ENCODE data around the gene USP21. TPM values are rescaled to one million over a fixed set of nuclear protein-coding genes. Genes with fewer than 3 reads are reported as not detected.

The USP21 gene
- polyA plus RNA-seq, 3 donors: 13.2 to 26.7 (median 18.8) TPM

DNA sequence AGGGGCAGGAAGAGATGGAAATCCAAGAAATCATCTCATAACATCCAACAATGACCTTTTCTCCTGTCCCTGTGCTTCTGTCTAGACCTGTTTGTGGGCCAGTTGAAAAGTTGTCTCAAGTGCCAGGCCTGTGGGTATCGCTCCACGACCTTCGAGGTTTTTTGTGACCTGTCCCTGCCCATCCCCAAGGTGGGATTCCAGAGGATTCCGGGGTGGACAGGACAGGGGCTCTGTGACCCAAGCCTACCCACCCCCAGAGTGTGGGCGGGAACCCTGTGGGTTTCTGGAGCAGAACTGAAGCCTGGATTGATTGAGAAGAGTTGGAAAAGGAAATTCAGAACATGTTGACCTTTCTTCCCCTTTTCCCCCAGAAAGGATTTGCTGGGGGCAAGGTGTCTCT, 4.5 kb downstream of the USP21 start:
- no peak overlapping the region for H3K27ac ChIP-seq (ENCODE audit: low read depth, low read length)
- 83 to 93% (median 93%) methylated on average over 5 of the region's 5 CpGs for WGBS, 3 donors

DNA sequence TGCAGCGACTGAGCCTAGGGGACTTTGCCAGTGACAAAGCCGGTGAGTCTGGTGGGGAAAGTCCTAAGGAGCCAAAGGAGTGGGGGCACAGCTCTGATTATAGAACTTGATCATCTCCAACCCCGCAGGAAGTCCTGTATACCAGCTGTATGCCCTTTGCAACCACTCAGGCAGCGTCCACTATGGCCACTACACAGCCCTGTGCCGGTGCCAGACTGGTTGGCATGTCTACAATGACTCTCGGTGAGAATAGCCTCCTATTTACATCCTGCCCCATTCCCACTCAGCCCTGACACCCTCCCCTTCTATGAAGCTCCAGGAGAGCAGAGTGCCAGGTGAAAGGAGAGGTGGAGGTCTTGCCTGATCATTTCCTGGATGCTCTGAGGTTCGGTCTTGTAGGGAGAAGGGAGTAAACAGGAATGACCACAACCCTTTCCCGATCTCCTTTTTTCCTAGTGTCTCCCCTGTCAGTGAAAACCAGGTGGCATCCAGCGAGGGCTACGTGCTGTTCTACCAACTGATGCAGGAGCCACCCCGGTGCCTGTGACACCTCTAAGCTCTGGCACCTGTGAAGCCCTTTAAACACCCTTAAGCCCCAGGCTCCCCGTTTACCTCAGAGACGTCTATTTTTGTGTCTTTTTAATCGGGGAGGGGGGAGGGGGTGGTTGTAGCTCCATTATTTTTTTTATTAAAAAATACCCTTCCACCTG, 5.8 kb downstream of the USP21 start:
- 60 to 70% (median 65%) methylated on average over 14 of the region's 14 CpGs for WGBS, 3 donors
- H3K27ac ChIP-seq (ENCODE audit: low read depth, low read length): peak overlapping the region; percentile 31

- whole genome bisulfite sequencing, 3 donors: 0 to 1% (median 1%) methylated on average over 54 of the region's 54 CpGs
- H3K27ac ChIP-seq (ENCODE audit: low read depth, low read length): peak within 1 kb of the TSS; percentile 70
Measured at GRCh38 chr1:161165742-161166668, 6.7 kb downstream of the USP21 start, which contains the start of gene PPOX. Gene PPOX (plus strand): TSS chr1:161166426. CDS start chr1:161166848, 422 bp downstream.

DNA sequence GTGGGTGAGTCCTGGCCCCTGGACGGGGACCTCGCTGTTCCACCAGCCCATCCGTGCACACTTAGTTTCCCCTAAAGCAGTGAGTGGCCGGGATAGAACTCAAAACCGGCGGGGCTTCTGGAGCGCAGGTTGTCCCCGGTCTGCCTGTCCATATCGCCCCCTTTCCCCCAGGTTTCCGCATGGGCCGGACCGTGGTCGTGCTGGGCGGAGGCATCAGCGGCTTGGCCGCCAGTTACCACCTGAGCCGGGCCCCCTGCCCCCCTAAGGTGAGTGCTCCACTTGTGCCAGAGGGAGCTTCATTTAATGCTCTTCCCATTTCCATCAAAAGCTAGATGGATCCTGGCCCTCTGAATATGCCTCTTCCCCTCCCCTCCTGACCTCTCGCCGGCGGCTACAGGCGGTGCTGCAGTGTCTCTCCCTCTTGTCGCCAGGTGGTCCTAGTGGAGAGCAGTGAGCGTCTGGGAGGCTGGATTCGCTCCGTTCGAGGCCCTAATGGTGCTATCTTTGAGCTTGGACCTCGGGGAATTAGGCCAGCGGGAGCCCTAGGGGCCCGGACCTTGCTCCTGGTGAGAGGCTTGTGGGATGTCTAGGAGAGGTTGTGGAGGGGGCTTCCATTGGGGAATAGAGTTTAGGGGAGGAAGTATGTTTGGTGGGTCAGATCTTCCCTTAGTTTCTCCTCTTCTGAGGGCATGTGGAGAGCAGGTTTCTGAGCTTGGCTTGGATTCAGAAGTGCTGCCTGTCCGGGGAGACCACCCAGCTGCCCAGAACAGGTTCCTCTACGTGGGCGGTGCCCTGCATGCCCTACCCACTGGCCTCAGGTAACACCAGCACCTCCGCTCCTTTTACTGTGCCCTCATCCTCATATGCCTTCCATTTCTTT, 7.6 kb downstream of the USP21 start:
- WGBS, 3 donors: 6 to 10% (median 8%) methylated on average over 33 of the region's 33 CpGs
- no peak overlapping the region for H3K27ac ChIP-seq (ENCODE audit: low read depth, low read length)

GRCh38 chr1:161168906-161169305, 9.6 kb downstream of the USP21 start:
- H3K27ac ChIP-seq (ENCODE audit: low read depth, low read length): no peak overlapping the region
- WGBS, 3 donors: 93 to 97% (median 94%) methylated on average over 9 of the region's 9 CpGs

DNA sequence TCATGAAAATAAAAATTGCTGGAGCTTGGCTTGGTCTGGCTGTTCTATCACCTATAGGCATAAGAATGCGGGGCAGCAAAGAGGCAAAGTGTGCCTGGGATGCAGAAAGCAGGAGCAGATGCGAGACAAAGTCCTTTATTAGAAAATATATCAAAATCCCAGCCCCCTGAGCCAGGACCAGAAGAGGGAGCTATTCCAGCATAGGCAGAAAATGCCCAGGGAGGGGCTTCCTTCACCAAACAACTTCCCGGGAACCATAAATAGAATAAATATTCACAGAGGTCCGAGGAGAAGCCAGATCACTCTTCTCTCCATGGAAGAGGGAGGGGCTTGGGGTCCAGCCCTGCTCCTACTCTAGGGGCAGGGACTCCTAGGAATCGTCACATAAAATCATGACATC, 11.9 kb downstream of the USP21 start:
- no peak overlapping the region for H3K27ac ChIP-seq (ENCODE audit: low read depth, low read length)
- WGBS, 3 donors: 60 to 73% (median 64%) methylated on average over 5 of the region's 5 CpGs

DNA sequence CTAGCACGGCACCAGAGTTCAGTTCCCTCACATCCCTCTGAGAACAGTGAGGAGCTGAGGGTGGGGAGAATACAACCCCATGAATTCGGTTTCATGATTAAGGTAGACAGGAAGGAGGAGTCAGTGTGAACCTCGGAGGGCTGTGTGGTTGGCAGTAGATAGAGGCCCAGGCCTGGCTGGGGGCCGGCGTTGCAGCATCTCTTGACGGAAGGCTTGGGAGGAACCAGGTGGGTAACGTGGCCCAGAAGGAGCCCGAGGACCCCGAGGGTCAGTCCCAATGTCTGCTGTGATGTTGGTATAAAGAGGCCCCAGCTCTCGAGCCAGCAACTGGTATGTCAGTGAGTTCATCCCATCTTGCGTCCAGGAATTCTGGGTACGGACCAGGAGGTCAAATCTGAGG, 12.4 kb downstream of the USP21 start:
- no peak overlapping the region for H3K27ac ChIP-seq (ENCODE audit: low read depth, low read length)
- 82 to 83% (median 83%) methylated on average over 12 of the region's 12 CpGs for WGBS, 3 donors

DNA sequence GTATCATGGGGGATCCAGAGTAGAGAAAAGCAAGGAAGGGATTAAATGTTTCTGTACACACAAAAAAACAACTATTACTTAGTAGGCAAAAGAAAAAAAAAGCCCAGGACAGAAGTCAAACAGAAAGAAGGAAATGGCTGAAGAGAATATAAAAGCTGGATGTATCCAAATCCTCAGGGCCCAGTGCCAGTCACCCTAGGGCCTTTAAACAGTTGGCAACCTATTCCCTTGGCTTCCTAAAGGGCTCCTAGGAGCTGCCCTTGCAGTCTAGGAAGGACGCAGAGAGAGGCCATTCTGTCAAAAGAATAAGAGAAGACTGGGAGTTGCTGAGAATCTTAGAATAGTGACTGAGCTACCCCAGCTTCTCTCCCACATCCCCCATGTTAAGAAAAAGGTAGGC, 13.0 kb downstream of the USP21 start:
- no peak overlapping the region for H3K27ac ChIP-seq (ENCODE audit: low read depth, low read length)
- WGBS, 3 donors: 54 to 87% (median 82%) methylated on average over 1 of the region's 1 CpG

- WGBS, 3 donors: 21 to 51% (median 38%) methylated on average over 4 of the region's 4 CpGs
- no peak overlapping the region for H3K27ac ChIP-seq (ENCODE audit: low read depth, low read length)
Measured at GRCh38 chr1:161172776-161173376, 13.6 kb downstream of the USP21 start.

DNA sequence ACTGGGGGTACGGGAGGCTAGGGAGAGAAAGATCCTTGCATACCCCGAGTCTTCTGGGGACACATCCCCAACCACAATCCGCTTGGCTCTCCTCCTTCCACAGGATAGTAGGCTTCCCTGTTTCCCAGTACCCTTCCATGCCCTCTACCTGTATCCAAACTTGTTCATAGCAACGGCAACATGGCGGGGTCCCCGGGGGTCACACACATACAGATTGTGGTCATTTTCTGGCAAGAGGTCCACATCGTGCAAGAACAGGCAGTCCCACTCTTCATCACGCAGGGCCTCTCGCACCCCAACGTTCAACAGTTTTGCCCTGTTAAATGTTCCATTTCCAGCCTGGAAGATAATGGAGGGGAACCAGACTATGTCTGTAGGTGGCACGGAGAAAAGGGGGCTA, 14.4 kb downstream of the USP21 start:
- 92 to 95% (median 93%) methylated on average over 11 of the region's 11 CpGs for WGBS, 3 donors
- H3K27ac ChIP-seq (ENCODE audit: low read depth, low read length): no peak overlapping the region

DNA sequence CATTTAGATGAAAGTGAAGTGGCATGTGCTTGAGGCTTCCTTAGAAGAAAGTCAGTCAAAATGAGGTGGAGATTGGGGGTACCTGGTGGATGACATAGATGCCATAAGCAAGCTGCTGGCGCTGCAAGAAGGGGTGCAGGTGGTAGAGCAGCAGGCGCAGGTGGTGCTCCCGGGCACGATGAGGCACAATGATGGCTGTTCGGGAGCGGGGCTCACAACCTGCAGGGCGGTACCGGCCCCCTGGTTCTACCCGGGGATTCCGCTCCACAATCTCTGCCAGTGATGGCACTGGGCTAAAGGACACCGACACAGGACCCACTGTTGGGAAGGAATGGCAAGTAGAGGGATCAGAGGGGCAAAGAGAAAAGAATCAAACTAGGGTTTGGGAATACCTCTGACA, 15.6 kb downstream of the USP21 start:
- WGBS, 3 donors: 93 to 96% (median 96%) methylated on average over 11 of the region's 11 CpGs
- no peak overlapping the region for H3K27ac ChIP-seq (ENCODE audit: low read depth, low read length)

- H3K27ac ChIP-seq (ENCODE audit: low read depth, low read length): no peak overlapping the region
- WGBS, 3 donors: 80 to 91% (median 89%) methylated on average over 10 of the region's 10 CpGs
Measured at GRCh38 chr1:161175771-161176453, 16.6 kb downstream of the USP21 start.

GRCh38 chr1:161176468-161177111, 17.3 kb downstream of the USP21 start:
- WGBS, 3 donors: 10 to 18% (median 18%) methylated on average over 16 to 17 of the region's 17 CpGs
- H3K27ac ChIP-seq (ENCODE audit: low read depth, low read length): no peak overlapping the region

GRCh38 chr1:161177112-161177935, 18.0 kb downstream of the USP21 start, which contains the start of gene B4GALT3:
Gene B4GALT3 (minus strand): TSS chr1:161177507. CDS start chr1:161176060, 1,447 bp downstream.
- WGBS, 3 donors: 2 to 5% (median 5%) methylated on average over 50 of the region's 50 CpGs
- H3K27ac ChIP-seq (ENCODE audit: low read depth, low read length): peak within 1 kb of the TSS; percentile 93

DNA sequence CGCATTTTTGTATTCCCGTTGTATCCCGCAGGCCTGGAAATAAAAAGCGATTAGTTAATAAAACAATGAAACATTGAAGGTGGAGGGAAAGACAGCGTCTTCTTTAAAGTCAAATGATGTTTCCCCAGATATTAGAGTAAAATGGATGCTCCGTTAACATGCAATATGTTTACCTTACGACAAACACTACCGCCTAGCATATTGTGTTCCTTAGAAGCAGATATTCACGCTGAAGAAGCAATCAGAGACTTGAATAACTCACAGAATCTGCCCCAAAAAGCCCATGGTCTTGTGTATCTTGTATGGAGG, 18.6 kb downstream of the USP21 start:
- 35 to 72% (median 71%) methylated on average over 9 of the region's 9 CpGs for WGBS, 3 donors
- H3K27ac ChIP-seq (ENCODE audit: low read depth, low read length): no peak overlapping the region

- H3K27ac ChIP-seq (ENCODE audit: low read depth, low read length): no peak overlapping the region
- 93 to 97% (median 96%) methylated on average over 3 of the region's 3 CpGs for WGBS, 3 donors
Measured at GRCh38 chr1:161179698-161180097, 20.4 kb downstream of the USP21 start.

Data from adipose tissue (tissue), 3 donors.